NCI-H2171 treated with DMSO at 0.1 percent for 48 hours (cell line): ENCODE data around the gene KLK12.

Source experiments
- DNase-seq: peaks from one replicate; lab custom pipeline; 2025; lab: John Stamatoyannopoulos, UW

KLK12 gene

GRCh38 chr19:51034704-51035103, at the start of gene KLK12:
Gene KLK12, minus strand, starts transcription at chr19:51035002. Its CDS starts 381 bp downstream, at chr19:51034621.
- no peak for DNase-seq

- no peak for DNase-seq
These were observed 49.7 kb upstream of the KLK12 start for GRCh38 chr19:51084505-51084904.

- DNase-seq: no peak
These were observed 49.0 kb upstream of the KLK12 start for GRCh38 chr19:51083783-51084182.

- DNase-seq: no peak
These were observed 48.4 kb upstream of the KLK12 start for GRCh38 chr19:51083181-51083580.

- no peak for DNase-seq
These were observed 47.8 kb upstream of the KLK12 start, which contains the start of gene KLK14 for GRCh38 chr19:51082611-51083010. Gene KLK14, minus strand, starts transcription at chr19:51082887. Its CDS starts 273 bp downstream, at chr19:51082614.

GRCh38 chr19:51081476-51081875, 46.7 kb upstream of the KLK12 start:
- no peak for DNase-seq

- DNase-seq: peak; percentile 24
These were observed 44.8 kb upstream of the KLK12 start for GRCh38 chr19:51079481-51080110.

- no peak for DNase-seq
These were observed 43.9 kb upstream of the KLK12 start for GRCh38 chr19:51078731-51079130.

- DNase-seq: no peak
These were observed 43.3 kb upstream of the KLK12 start for GRCh38 chr19:51078104-51078503.

GRCh38 chr19:51076631-51077213, 41.9 kb upstream of the KLK12 start:
- no peak for DNase-seq

- DNase-seq: no peak
These were observed 41.2 kb upstream of the KLK12 start for GRCh38 chr19:51075998-51076397.

- DNase-seq: no peak
These were observed 36.2 kb upstream of the KLK12 start for GRCh38 chr19:51071095-51071405.

- no peak for DNase-seq
These were observed 35.7 kb upstream of the KLK12 start for GRCh38 chr19:51070334-51071094.

- no peak for DNase-seq
These were observed 31.8 kb upstream of the KLK12 start for GRCh38 chr19:51066393-51067186.

GRCh38 chr19:51065221-51065960, 30.6 kb upstream of the KLK12 start:
- no peak for DNase-seq

- DNase-seq: no peak
These were observed 29.9 kb upstream of the KLK12 start, which contains the start of gene KLK13 for GRCh38 chr19:51064534-51065220. Gene KLK13, minus strand, starts transcription at chr19:51065092. Its CDS starts 25 bp downstream, at chr19:51065067.

- no peak for DNase-seq
These were observed 28.9 kb upstream of the KLK12 start for GRCh38 chr19:51063664-51064063.

- DNase-seq: no peak
These were observed 26.2 kb upstream of the KLK12 start for GRCh38 chr19:51060973-51061372.

GRCh38 chr19:51060336-51060735, 25.5 kb upstream of the KLK12 start:
- DNase-seq: no peak

GRCh38 chr19:51059715-51060114, 24.9 kb upstream of the KLK12 start:
- no peak for DNase-seq

GRCh38 chr19:51055866-51056265, 21.1 kb upstream of the KLK12 start:
- DNase-seq: no peak
